A204.1 (cell line): ENCODE data around the gene VSX2.
A peak's percentile ranks its signal among the peaks of the same experiment; 100 is the strongest.

ENCODE experiments used
- FAIRE-seq: peaks from 2 replicates; lab custom pipeline; 2012; peaks lifted over from hg19 to GRCh38; lab: Jason Lieb, UNC

VSX2 gene

DNA sequence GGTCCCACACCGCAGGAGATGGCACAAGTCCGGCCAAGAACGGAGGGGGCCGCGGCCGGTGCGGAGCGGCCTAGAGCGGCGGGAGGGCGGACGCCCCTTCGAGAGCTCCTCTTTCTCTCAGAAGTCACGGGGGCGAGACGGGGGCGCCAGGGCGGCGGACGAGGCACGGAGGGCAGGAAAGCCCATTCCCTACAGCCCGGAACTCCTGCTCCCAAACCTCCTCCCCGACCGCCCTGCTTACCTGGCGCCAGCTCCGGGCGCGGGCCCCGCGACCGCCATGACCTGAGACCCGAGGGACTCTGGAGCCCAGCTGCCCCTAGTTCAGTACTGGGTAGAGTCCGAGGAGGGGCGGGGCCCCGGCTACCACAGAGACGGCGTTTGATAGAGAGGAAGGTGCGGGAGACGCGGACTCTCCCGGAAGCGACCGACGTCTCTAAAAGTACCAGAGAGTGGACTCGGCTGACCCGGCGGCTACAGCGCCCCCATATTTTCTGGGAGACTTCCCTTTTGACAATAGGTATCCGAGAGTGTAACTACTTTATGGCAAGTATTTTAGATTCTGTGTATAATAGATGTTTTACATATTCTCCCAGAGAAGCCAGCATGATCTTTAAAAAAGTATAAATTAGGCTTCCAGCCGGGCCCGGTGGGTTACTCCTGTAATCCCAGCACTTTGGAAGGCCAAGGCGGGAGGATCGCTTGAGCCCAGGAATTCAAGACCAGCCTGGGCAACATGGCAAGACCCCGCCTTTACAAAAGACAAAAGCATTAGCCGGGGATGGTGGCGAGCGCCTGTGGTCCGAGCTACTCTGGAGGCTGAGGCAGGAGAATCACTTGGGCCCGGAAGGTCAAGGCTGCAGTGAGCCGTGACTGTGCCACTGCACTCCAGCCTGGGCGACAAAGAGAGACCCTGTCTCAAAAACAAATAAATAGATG, 63.7 kb downstream of the VSX2 start, which contains the start of gene ABCD4:
Gene ABCD4, minus strand, starts transcription at position 301 of the 936 bp plus-strand sequence. Its CDS starts 22 bp downstream, at position 279.
- FAIRE-seq = peak; percentile 91

DNA sequence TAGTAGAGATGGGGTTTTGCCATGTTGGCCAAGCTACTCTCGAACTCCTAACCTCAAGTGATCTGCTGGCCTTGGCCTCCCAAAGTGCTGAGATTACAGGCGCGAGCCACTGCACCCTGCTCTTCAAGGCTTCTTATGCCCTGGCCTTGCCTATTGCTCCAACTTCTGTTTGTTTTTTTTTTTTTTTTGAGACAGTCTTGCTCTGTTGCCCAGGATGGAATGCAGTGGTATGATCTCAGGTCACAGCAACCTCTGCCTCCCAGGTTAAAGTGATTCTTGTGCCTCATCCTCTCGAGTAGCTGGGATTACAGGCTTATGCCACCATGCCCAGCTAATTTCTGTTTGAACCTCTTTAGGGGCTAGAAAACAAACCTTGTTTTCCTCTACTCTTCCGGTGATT, 69.4 kb downstream of the VSX2 start:
- no peak for FAIRE-seq

DNA sequence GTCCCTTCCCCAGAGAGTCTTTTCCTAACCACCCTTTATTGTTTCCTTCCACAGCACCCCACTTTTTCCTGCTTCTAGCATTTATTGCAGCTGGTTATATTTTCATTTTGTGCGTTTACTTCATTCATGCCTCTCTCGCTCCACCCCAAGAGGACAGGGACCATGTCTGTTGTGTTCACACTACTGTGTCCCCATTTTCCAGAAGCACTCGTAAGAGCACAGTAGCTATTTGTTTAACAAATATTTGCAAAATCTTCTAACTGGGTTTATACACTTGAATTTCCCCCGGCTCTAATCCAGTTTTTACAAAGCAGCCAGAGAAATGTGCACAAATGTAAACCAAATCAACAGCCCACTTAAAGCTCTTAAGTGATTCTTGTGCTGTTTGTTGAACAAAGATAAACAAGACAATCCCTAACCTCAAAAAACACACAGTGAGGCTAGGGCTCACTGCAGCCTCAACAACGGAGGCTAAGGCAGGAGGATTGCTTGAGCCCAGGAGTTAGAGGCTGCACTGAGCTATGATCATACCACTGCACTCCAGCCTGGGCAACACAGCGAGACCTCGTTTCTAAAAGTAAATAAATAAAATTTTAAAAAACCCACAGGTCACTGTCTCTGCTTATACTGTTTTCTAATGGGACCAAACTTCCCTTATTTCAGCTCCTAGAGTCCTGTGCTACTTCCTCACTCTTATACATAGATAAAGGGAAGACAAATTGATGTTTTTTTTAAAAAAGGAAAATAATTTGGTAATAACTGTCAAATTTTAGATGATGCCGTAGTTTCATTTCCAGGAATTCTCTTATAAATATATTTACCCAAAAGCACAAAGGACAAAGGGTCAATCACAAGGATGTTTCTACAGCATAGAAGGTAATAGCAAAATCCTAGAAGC, 70.1 kb downstream of the VSX2 start:
- no peak for FAIRE-seq

DNA sequence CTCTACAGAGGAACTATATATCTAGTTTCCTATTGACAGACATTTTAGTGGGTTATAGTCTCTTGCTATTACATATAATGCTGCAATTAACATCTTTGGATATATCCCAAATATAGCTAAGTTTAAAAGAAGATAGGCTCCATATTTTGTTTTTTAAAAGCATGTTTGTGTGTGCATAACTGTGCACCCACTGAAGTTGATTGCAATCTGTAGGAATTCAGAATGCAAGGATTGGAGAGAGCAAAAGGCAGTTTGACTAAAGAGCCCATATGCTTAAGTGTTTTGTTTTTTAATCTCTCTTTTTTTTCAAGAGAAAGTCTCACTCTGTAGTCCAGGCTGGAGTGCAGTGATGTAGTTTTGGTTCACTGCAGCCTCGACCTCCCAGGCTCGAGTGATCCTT, 72.9 kb downstream of the VSX2 start:
- FAIRE-seq = no peak
